Right lobe of liver (tissue), 4 donors: ENCODE measurements around the gene OVCH1.

Source experiments
- POLR2A ChIP-seq: fragments of 450-650 bp; IDR thresholded peaks from one replicate; pipeline ENCODE4 v1.6.1; 2017; ENCODE audit warnings: antibody characterized with exemption, mild to moderate bottlenecking
- TF ChIP-seq, protein P1 (sequence below), 4 donors: fragments of 200-600 bp in 3 of 4; fragments of 450-650 bp in 1 of 4; IDR thresholded peaks; one replicate each; pipeline versions ENCODE4 v1.5.1 to v1.8.0; 2016 to 2022; ENCODE audit warnings: antibody characterized with exemption in 4 of 4, mild to moderate bottlenecking in 2 of 4
- donor health status: DM: no; HTN: no; CAD: no.
- donor health status: DM: no; HTN: no; CAD: no.
- donor health status: DM: no; HTN: yes; CAD: no.

GRCh38 chr12:29389295-29389919 lies 108.1 kb downstream of the OVCH1 start:
- TF ChIP-seq, protein P1, sequence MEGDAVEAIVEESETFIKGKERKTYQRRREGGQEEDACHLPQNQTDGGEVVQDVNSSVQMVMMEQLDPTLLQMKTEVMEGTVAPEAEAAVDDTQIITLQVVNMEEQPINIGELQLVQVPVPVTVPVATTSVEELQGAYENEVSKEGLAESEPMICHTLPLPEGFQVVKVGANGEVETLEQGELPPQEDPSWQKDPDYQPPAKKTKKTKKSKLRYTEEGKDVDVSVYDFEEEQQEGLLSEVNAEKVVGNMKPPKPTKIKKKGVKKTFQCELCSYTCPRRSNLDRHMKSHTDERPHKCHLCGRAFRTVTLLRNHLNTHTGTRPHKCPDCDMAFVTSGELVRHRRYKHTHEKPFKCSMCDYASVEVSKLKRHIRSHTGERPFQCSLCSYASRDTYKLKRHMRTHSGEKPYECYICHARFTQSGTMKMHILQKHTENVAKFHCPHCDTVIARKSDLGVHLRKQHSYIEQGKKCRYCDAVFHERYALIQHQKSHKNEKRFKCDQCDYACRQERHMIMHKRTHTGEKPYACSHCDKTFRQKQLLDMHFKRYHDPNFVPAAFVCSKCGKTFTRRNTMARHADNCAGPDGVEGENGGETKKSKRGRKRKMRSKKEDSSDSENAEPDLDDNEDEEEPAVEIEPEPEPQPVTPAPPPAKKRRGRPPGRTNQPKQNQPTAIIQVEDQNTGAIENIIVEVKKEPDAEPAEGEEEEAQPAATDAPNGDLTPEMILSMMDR (IDR thresholded peaks at IDR 0.05) = no peak
- no peak for TF ChIP-seq POLR2A
